Fibroblast of gingiva (primary cell): ENCODE data around the gene PRIMA1.

Source experiments
- DNase-seq: peaks from one replicate; pipeline ENCODE4 v3.0.0-alpha.2; 2011; ENCODE audit warnings: low read depth

Gene PRIMA1

DNA sequence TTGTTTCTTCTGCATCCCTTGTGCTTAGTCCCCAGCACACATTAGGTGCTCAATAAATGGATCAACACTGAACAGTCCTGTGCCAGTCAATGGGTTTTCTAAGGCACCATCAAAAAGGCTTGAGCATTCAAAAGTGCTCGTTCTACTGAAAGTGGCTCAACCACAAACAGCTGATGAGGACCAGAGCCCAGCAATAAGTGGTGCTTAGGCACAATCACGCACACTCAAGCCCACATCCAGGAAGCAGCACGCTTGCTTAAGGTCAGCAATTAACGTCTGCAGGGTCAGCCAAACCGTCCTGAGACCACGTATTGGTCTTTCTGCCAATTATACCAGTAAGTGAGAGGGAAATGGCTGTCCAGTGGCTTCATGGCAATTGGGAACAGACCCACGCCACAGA is 56.5 kb downstream of the PRIMA1 start:
- DNase-seq = no peak

DNA sequence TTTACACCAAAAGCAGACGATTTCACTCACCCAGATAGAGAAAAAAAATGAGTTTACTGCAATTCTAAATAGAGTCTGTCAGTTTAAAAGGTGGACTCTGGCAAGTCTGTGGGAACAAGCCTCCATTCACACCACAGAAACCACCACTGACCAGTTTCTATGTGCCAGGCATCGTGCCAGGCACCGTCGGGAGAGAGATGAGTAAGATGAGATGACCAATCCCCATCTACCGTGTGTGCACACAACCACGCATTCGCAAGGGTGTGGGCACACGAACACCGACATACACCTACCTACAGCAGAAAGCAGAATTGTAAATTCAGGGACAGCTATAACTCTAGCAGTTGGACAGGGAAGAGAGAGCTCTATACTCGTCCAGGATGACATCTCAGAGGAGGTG is 58.3 kb downstream of the PRIMA1 start:
- no peak for DNase-seq

DNA sequence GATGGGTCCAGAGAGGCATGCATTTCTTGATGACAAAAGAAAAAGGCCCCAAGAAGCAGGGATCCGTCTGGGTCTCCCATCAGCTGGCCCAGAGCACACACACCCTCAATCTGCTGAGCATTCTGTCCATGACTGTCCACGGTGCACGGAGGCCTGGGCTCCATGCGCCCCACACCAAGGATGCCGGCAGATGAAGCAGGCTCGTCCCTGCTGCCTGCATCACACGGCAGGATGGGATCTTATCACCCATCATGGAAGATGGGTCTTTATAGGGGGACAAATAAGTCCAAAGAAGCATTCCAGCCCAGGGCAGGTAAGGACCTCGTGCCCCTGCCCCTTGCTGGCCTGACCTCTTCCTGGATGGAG is 59.7 kb downstream of the PRIMA1 start:
- DNase-seq = no peak

DNA sequence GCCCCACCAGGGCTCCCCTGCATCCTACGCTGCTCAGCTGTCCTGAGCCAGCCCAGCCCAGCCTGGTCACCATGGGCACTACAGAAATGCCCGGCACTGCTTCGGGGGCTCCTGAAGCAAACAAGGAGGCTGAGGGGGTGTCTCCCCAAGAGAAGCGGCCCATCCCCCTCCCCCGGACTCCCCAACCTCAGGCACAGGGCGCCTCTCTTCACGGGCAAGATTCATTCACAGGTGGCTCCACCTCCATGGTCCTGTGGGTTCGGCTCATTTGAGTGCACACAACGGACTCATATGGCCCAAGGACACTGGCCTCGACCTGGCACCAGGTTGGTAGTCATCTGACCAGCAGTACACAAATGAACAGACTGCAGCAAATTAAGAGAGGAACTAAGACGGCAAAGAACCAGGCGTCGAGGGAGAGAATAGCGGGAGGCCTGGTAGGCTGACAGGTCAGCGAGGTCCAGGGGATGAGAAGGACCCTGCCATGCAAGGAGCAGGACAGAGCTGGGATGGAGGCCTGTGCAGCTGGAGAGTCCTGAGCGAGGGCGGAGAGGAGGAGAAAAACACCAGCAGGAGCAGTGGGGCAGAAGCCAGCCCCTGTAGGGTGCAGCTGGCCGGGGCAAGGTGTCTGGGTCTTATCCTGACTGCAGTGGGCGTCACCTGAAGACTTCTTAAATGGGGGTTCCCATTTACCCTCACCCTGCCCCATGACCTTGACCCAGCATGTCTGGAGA is 60.2 kb downstream of the PRIMA1 start:
- DNase-seq = no peak

DNA sequence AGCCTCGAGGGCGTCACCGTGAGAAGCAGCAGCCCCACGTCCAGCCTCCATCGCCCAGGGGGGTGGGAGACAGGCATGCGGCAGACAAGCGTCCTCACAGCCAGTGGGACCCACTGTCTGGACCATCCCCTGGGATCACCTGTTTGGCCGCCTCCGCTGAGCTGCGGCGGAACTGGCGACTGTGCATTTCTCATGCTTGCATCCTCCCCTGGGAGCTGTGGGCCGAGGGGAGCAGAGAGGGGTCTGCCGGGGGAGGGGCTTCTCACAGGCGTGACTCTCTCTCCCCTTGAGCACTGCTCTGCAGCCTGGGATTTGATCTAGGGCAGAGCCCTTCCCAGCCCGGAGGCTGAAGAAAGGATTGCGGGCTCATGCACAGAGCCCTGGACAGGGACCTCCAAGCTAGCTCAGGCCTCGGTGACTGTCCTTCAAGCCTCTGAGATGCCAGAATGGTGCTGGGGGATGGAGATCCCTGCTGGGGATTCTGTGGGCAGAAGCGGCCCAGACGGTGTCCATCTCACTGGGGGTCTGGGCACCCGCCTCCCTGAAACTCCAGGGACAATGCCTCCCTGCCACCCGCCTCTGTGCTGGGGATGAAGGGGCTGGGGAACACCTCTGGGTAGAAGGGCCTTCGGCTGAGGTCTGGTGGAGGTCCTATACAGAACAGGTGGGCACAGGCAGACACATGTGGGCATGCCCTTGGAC is 61.1 kb downstream of the PRIMA1 start:
- DNase-seq = no peak

DNA sequence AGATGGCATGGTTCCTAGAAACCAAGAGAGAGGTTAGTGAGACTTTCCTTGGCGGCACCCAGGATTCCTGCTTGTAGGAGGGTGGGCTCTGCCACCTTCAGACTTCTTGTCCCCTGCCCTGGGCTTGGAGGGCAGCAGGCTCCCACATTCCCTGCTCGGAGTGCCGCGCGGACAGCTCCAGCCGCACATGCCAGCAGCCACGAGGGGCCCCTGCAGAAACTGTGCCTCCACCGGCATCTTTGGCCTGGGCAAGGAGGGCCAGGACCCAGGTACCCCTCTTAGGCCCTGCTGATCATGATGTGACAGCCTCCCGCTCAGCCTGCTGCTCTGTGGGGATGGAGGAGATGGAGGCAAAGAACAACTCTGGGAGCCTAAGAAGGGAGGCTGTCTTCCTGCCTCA is 62.3 kb downstream of the PRIMA1 start:
- DNase-seq = no peak

DNA sequence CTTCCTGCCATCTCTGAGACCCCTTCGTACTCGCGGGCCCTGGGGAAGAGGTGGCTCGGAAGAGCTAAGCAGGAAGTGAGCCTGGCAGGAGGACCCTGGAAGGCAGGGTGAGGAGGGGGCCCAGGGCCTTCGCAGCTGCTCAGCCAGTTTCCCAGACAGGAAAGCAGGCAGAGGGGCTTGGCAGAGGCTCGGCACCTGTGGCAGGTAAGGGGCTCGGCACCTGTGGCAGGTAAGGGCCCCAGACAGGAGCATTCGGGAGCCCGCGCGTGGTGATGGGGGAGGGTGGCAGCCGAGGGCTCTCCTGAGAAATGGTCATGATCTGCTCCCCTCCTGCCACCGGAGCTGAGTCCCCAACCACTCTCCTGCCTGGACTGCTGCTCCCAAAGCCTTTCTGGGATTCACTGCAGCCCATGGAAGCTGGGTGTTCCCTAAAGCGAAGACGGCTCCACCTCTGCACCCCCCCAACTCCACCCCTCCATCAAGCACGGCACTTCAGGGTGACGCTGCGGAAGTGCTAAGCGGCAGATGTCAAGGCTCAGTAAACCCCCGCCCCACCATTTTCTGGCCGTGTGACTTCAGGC is 63.2 kb downstream of the PRIMA1 start:
- DNase-seq = no peak

DNA sequence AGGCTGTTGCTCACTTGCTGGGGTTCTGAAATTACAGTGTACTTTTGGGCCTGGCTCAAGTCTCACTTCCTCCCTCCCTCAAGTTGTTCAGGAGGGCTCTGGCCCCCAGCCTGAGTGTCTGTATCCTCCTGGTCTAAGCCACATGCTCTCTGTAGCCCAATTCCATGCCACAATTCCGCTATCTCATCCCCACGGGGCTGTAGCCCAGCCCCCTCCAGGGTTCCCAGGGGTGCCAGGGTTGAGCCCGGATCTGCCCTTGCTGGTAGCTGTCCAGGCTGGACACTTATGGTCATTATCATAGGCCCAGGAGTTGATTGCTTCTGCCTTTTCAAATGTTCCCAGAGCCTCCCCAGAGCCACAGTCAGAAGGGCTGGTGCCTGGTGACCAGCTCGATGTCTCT is 65.3 kb downstream of the PRIMA1 start:
- no peak for DNase-seq

DNA sequence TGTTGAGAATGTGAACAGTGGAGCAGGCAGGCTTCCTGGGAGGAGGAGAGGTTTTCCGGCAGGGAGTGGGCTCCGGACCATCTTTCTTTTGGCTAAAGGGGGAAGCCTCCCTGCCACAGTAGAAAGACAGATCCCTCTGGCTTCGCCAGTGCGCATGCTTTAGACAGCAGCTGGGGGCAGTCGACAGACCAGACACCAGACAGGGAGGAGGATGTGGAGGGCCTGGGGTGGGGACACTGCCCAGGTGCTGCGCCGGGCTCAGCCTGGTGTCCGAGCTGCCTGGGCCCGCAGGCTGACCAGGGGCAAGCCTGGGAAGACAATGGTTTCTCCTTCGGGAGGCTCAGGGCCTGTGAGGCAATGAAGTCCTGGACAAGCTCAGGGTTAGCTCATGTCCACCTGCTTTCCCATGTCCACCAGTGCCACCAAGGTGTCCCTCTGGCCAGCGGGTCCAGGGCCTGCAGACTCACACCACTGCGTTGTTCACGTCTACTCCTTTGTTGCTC is 67.3 kb downstream of the PRIMA1 start:
- no peak for DNase-seq

DNA sequence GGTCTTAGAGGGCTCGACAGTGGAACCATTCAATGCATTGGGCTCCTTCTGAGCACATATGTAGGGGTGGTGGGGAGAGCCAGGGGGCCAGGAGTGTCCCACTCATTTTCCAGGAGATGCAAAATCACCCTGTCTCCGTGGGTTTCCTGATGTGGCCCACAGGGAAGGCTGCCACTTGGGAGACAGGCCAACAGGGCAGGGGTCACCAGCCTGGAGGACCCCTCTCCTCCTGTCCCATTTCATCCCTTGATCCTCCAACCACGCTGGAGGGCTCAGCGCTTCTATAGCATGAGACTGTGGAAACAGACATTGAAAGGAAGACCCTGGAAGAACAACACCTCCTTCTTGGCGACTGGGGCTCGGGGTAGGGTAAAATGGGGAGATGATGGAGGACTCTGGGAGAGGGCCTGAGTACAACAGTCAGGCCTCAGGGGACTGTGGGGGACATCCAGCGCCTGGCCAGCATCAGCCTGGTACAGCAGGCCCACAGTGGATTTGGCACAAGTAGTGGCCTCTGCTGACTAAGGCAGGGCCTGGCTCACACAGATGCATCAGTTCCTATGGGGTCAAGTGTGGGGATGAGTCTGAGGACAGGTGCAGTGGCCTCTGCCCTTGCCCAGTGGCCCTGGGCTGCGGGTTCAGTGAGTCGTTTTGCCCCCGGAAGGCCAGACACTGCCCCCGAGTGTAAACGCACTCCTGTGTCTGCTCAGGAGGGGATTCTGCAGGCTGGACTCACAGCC is 68.0 kb downstream of the PRIMA1 start:
- DNase-seq = no peak

DNA sequence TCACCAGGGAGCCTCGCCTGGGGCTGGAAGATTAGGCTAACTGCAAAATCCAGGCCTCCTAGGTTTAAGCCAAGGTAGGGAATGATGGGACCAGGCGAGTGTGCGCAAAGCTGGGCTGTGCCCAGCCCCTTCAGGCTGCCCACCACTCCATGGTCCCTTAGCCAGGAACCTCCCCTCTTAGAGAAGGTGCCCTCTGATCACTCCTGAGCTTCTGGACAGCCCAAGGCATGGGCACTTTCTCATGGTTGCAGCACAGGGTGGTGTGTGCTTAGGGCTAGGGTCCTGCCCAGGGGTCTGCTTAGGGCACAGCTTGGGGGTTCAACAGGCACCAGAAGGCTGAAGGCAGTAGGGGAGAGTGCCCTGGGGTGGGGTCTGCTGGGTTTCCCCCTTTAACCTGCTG is 69.0 kb downstream of the PRIMA1 start:
- DNase-seq = no peak

DNA sequence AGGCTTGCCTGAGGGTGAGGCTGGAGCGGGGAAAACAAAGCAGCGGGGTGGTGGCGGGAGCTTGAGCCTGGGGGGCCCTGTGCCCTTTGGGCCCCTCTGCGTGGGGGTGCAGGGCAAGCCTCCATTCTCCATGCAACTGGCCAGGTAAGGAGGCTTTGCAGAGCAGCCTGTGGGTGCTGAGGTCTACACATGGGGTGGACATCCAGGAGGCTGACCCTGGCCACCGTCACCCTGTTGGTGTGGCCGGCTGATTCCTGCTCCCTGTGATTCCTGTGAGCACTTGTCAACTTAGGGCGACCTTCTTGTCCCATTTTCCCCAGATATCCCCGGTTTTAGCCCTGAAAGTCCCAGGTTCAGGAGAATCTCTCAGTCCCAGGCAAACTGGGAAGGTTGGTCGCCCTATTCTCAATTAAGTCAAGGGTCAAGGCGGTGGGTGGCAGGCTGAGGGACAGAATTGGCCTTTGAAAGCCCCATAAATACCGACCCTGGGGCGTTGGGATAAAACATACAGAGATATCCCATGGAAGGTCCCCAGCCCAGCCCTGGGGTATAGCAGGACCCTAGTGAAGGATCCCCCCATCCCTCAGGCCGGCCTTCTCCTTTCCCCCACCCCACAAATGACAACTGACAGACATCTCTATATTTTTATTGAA is 70.5 kb downstream of the PRIMA1 start:
- no peak for DNase-seq

DNA sequence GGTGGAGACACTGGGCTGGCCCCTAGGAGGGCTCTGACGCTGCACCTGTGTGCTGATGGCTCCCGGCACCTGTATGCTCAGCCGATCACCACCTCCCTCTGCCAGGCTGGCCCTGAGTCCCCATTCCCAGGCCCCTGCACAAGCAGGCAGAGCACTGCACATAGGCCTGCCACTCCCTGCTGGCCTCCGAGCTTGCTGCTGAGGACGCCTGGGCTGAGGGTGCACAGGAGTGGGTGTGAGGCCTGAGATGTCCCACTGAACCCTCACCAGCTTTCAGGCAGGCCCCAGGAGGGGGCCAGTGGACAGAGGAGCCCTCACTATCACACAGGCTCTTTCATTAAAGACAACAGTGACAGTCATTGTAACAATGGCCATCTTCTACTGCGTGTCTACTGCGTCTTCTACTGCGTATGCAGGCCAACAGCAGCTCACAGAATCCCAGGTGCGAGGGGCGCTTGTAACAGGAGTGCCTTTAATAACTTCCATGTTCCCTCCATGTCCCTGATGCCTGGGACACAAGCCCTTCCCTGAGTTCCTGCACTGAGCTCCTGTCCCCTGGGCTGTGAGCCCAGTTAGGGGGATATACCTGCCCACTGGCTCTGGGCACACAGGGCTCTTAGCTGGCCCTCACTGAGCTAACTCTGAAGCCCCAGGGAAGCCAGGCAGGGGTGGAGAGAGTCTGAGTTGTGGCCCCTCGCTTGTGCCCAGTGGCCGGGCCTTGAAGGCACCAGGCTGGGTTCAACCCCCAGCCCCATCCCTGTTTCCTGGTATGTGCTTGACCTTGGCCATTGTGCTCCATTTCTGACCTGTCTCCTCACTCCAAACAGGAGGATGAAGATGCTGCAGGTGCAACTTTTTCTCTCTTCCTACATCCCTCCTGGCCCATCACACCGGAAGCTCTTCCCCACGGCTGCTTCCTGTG is 71.3 kb downstream of the PRIMA1 start:
- no peak for DNase-seq

DNA sequence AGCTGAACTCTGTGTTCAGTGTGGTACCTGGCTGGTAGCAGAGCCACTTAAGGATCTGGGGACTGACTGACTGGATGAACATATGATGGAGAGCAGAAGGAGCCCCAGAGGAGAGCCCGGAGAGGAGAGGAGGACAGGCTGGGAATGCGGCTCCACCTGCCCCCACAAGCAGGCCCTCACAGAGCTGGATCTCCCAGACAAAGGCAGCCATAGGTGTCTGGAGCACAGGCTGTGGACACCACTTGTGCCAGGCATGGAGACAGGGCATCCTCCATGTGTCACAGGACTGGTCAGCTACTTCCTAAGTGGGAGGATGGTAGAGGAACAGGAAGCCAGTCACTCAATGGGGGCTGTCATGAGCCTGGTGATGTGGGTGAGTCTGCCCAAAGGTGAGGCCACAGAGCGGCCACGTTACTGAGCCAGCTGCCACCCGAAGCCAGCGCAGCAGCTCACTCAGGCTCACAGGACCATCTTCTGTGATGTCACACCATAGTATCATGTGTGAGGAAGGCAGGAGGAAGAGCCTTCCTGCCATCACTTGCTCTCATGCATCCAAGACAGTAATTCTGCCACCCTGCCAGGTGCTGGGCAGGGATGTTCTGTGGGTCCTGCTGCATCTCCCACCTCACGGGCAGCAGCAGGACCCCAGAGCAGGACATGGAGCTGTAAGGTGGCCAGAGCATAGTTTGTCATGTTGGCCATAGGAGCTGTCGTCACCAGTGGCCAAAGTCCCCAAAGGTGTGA is 72.1 kb downstream of the PRIMA1 start:
- no peak for DNase-seq

DNA sequence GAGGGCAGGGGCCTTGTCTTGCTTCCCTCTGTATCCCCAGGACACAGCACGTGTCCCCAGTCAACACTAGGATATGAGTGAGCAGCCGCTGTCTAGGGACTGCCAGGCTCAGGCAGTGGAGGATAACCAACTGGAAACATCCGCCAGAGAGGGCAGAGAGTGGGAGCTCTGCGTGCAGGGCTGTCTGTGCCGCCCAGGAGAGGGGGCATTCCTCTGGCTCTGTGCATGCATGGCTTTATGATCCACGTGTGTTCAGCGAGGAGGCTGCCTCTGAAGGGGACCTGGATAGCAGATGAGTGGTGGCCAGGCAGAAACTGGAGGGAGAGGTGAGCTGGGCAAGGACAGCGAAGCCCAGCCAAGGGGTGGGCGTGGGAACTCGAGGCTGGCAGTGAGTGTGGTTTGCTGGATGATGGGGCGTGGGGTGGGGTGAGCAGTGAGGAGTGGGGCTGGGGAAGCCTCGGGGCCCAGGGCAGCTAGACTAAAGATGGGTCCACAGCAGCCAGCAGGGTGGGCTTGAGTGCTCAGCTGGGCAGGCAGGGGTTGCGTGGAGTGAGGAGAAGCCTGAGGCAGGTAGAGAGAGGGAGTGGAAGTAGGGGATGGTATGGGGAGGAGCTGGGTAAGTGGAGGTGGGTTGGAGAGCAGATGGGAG is 72.9 kb downstream of the PRIMA1 start:
- no peak for DNase-seq

DNA sequence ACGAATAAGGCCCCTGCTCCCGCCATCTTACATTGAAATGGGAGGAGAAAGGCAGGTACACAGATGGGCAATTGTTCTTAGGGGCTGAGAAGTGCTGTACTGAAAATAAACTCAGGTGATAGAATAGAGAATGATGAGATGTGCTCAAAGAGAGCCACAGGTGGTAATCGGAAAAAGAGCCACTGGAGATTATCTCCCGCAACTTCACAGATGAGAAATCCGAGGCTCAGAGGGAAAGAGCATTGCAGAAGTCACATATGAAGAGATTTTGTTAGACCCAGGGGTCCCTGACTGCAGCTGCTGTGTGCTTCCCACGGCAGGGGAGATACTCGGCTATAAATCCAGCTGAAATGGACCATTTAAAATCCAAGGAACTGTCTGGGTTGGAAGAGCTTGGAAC is 73.7 kb downstream of the PRIMA1 start:
- no peak for DNase-seq

DNA sequence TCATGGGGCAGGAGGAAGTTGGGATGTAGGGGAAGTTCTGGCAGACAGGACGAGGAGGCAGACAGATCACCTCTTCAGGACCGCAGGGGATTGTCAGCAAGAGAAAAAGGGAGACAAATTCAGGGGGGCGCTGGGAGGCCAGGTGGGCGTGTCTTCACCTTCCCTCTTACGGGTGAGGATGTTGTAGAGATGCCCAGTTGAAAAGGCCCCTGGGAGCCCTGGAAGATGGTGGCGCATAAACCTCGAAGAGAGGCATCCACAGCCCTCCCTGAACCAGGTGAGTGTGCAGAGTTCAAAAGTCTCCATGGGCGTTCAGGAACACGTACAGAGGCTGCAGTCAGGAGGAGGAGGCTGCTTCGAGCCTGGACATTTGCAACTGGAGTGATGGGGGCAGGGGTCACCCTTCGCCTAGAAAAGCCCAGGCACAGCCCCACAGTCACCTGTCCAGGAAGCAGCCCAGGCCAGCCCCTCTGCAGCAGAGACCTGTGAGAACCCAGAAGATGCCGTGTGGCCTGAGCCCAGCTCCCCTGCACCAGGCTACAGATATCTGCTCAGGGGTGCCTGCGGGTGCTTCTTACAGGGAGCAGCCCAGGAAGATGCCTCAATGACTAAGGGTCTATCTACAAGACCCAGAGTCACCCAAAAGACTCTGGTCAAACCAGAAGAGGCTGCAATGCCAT is 74.4 kb downstream of the PRIMA1 start:
- no peak for DNase-seq

DNA sequence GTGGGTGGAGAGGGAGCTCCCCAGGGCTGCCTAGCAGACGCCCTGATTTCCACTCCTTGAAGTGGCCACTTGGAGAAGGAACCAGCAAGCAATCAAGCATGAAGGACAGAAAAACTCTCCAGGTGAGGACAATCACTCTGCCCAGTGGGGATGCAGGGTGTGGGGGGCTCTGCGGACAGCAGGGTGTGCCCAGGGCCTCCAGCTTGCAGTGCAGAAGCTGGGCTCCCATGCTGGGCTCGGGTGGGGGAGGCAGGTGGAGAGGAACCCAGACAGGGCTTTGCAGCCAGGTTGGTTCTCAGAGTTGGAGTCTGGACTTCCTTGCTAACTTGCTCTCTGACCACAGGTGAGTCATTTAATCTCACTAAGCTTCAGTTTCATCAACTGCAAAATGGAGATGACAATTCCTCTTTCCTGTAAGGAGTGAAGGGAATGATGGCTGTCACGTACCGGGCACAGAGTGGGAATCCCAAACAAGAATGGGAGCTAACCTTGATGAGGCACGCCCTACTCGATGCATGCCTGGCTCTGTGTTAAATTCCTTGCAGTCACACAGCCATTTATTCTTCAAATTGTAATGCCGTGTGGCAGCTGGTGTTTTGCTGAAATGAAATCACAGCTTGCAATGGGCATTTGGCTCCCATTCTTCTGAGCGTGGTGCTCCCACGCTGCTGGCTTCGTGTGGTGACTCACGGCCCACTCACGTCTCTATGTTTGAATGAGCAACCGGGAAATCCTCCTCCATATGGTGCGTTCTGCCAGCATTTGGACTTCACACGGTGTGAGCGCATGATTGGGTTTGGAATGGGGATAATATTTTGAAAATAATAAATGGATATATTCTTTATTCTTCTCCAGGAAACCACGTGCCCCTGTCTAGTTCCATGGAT is 75.2 kb downstream of the PRIMA1 start:
- no peak for DNase-seq
